Vagina (tissue), 2 donors: Measurements from ENCODE around the gene UTP20. TPM values are rescaled to one million over a fixed set of nuclear protein-coding genes. Genes with fewer than 3 reads are reported as not detected.

Experiments
- DNase-seq, 2 donors: peaks; one replicate each; pipeline ENCODE4 v3.0.0-alpha.2; 2017; ENCODE audit errors: extremely low spot score in 2 of 2
- H3K27ac ChIP-seq: fragments of 200-600 bp; sonication (generic); one replicate; pipeline ENCODE4 v1.5.1; 2019
- H3K27me3 ChIP-seq: fragments of 200-600 bp; sonication (generic); one replicate; pipeline ENCODE4 v1.5.1; 2019
- H3K36me3 ChIP-seq, 2 donors: fragments of 200-600 bp; sonication (generic); one replicate each; pipeline ENCODE4 v1.5.1; 2017 to 2019
- H3K4me1 ChIP-seq: fragments of 200-600 bp; sonication (generic); one replicate; pipeline ENCODE4 v1.5.1; 2019
- H3K4me3 ChIP-seq, 2 donors: fragments of 200-600 bp; sonication (generic); 1 replicate in 1 of 2; 2 replicates in 1 of 2; pipeline ENCODE4 v1.5.1; 2016 to 2019
- H3K9me3 ChIP-seq: fragments of 200-600 bp; sonication (generic); one replicate; pipeline ENCODE4 v1.5.1; 2019
- CTCF ChIP-seq, 3 experiments: fragments of 450-650 bp in 2 of 3; fragments of 200-600 bp in 1 of 3; sonication (generic) in 1 of 3; IDR thresholded peaks; one replicate each; pipeline ENCODE4 v1.5.1; 2017 to 2019; ENCODE audit warnings: antibody characterized with exemption in 3 of 3, mild to moderate bottlenecking in 2 of 3, moderate library complexity in 2 of 3
- POLR2A ChIP-seq, 2 donors: fragments of 450-650 bp; IDR thresholded peaks; one replicate each; pipeline ENCODE4 v1.6.1; 2017; ENCODE audit warnings: antibody characterized with exemption in 2 of 2, mild to moderate bottlenecking in 2 of 2, moderate library complexity in 2 of 2
- POLR2AphosphoS5 ChIP-seq, 2 donors: sonication (generic); formaldehyde crosslinking; IDR thresholded peaks; one replicate each; pipeline ENCODE4 v1.9.0; 2017; ENCODE audit warnings: antibody characterized with exemption in 2 of 2, mild to moderate bottlenecking in 2 of 2, low read depth in 1 of 2; ENCODE audit not compliant: insufficient read depth in 1 of 2
- intact Hi-C: fragments of 100-400 bp; cut with DNase I; formaldehyde crosslinking; loops from one replicate; pipeline ENCODE4 v1.15.1; 2023
- total RNA-seq: library from RNA; depleted of rRNA; stranded (reverse); fragments of >200 nt; gene quantifications from one replicate; pipeline ENCODE4 v1.2.3, GENCODE V29; 2016

Gene UTP20
- total RNA-seq, 1 donor from 2014 or later = 11.5 TPM

- H3K27me3 ChIP-seq = no peaks in the 10 kb centered on the region
- no peak for DNase-seq
- no peaks in the 10 kb centered on the region for H3K4me1 ChIP-seq
- no peak overlapping the region for H3K4me3 ChIP-seq
- no peak for TF ChIP-seq POLR2AphosphoS5 (IDR thresholded peaks at IDR 0.05; ENCODE audit: insufficient read depth in 1 of 2, low read depth in 1 of 2)
- TF ChIP-seq POLR2A (IDR thresholded peaks at IDR 0.05) = no peak
- no peak for TF ChIP-seq CTCF (IDR thresholded peaks at IDR 0.05)
- no peaks in the 10 kb centered on the region for H3K9me3 ChIP-seq
- no peaks in the 10 kb centered on the region for H3K36me3 ChIP-seq
- H3K27ac ChIP-seq = no peak overlapping the region
- intact Hi-C loops = no loop called here
Measured at GRCh38 chr12:101238800-101239329, 41.0 kb upstream of the UTP20 start.

GRCh38 chr12:101243074-101243473, 36.8 kb upstream of the UTP20 start:
- H3K4me1 ChIP-seq = no peaks in the 10 kb centered on the region
- intact Hi-C loops = no loop called here
- H3K27me3 ChIP-seq = no peaks in the 10 kb centered on the region
- H3K4me3 ChIP-seq = no peak overlapping the region
- H3K9me3 ChIP-seq = no peaks in the 10 kb centered on the region
- no peaks in the 10 kb centered on the region for H3K36me3 ChIP-seq
- TF ChIP-seq POLR2A (IDR thresholded peaks at IDR 0.05) = no peak
- TF ChIP-seq POLR2AphosphoS5 (IDR thresholded peaks at IDR 0.05; ENCODE audit: insufficient read depth in 1 of 2, low read depth in 1 of 2) = no peak
- TF ChIP-seq CTCF (IDR thresholded peaks at IDR 0.05) = no peak
- no peak overlapping the region for H3K27ac ChIP-seq
- no peak for DNase-seq

GRCh38 chr12:101243616-101244015, 36.3 kb upstream of the UTP20 start:
- Histone ChIP-seq H3K4me1 (no peaks in the 10 kb centered on the region), H3K27ac (no peak overlapping the region), H3K27me3 (no peaks in the 10 kb centered on the region), H3K36me3 (no peaks in the 10 kb centered on the region), H3K9me3 (no peaks in the 10 kb centered on the region), H3K4me3 (no peak overlapping the region)
- DNase-seq = no peak
- TF ChIP-seq POLR2AphosphoS5 (IDR thresholded peaks at IDR 0.05; ENCODE audit: insufficient read depth in 1 of 2, low read depth in 1 of 2) = no peak
- TF ChIP-seq CTCF (IDR thresholded peaks at IDR 0.05) = no peak
- no peak for TF ChIP-seq POLR2A (IDR thresholded peaks at IDR 0.05)
- intact Hi-C loops = no loop called here

GRCh38 chr12:101256266-101256665, 23.6 kb upstream of the UTP20 start:
- no peak overlapping the region for H3K27ac ChIP-seq
- H3K9me3 ChIP-seq = no peaks in the 10 kb centered on the region
- H3K27me3 ChIP-seq = no peaks in the 10 kb centered on the region
- no peak overlapping the region for H3K4me3 ChIP-seq
- no peak for DNase-seq
- H3K4me1 ChIP-seq = no peaks in the 10 kb centered on the region
- intact Hi-C loops = no loop called here
- no peak for TF ChIP-seq POLR2A (IDR thresholded peaks at IDR 0.05)
- TF ChIP-seq POLR2AphosphoS5 (IDR thresholded peaks at IDR 0.05; ENCODE audit: insufficient read depth in 1 of 2, low read depth in 1 of 2) = no peak
- H3K36me3 ChIP-seq = no peaks in the 10 kb centered on the region

- no peaks in the 10 kb centered on the region for H3K4me1 ChIP-seq
- no peak overlapping the region for H3K4me3 ChIP-seq
- no peaks in the 10 kb centered on the region for H3K27me3 ChIP-seq
- H3K9me3 ChIP-seq = no peaks in the 10 kb centered on the region
- intact Hi-C loops = no loop called here
- no peak overlapping the region for H3K27ac ChIP-seq
- DNase-seq = no peak
- no peaks in the 10 kb centered on the region for H3K36me3 ChIP-seq
- TF ChIP-seq CTCF (IDR thresholded peaks at IDR 0.05) (no peak), POLR2AphosphoS5 (IDR thresholded peaks at IDR 0.05; ENCODE audit: insufficient read depth in 1 of 2, low read depth in 1 of 2) (no peak), POLR2A (IDR thresholded peaks at IDR 0.05) (no peak)
Measured at GRCh38 chr12:101257357-101257756, 22.5 kb upstream of the UTP20 start.
